GM19468 (cell line): ENCODE results near the gene ZNF341.

ENCODE experiments used
- ATAC-seq: cut with Tn5 transposase; IDR thresholded peaks from one replicate; pipeline ENCODE4 v1.9.1; 2021; ENCODE audit warnings: mild to moderate bottlenecking, moderate library complexity, moderate number of reproducible peaks; ENCODE audit not compliant: unreplicated experiment; ENCODE audit errors: extremely low read depth

Gene ZNF341

DNA sequence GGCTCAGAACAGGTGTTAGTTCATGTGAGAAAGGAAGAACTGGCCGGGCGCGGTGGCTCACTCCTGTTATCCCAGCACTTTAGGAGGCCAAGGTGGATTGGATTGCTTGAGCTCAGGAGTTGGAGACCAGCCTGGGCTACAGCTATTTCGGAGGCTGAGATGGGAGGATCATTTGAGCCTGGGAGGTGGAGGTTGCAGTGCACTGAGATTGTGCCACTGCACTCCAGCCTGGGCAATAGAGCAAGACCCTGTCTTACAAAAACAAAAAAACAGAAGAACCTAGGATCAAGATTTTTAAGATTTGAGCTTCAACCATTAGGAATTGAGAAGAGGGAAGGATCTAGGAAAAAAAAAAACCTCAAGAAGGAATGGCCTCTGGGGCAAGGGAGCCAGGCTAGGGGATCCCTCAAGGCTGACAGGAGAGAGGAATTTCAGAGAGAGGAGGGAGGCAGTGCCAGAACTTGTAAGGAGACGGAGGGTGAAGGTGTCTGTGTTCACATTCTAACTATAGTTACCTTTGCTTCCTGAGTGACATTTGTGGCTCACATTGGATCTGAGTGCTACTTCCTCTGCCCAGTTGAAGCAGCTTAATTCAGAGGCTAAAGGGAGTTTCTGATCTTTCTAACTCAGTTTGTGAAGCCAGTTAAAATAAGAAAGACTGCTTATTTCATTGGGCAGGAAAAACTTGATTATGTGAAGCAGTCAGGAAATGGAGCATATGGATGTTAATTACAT lies 105.5 kb downstream of the ZNF341 start:
- no peak for ATAC-seq

DNA sequence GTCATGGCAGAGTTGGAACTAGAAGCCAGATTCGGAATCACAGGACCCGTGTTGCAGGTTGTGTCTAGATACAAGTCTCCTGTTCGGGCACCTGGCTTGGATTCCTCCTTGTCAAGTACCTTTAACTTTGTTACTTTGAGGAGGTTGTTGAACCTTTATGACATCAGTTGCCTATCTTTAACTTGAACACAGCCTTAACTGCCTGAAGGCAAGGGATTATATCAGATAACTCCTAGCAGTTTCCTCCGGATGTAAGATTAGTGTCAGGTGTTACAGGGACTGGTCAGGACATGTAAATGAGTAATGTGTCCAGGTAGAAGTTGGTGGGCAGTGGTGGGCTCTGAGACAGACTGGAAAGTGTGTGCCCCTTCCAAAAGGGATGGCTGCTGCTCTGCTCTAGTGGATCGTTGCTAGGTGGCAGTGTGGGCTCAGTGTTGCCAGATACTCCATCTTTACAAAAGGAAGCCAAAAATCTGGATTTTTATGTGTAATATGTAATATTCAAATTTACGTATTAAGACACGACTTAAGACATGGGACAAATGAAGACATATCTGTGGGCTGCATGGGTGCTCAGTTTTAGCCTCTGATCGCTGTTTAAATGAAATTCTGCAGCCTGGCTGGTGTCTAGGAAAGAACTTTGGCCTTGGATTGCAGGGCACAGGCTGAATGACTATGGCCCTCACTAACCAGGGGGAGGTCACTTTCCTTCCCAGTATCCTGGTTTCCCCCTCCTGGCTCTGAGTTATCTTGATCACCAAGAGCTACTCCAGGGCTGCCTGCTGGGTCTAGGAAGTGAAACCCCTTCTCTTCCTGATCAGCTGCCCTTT lies 106.5 kb downstream of the ZNF341 start:
- no peak for ATAC-seq

- ATAC-seq, result no peak
These were observed 107.8 kb downstream of the ZNF341 start for GRCh38 chr20:33839591-33839990.

- no peak for ATAC-seq
These were observed 108.4 kb downstream of the ZNF341 start for GRCh38 chr20:33840160-33840559.

GRCh38 chr20:33840759-33841435 lies 109.1 kb downstream of the ZNF341 start:
- ATAC-seq, result no peak

DNA sequence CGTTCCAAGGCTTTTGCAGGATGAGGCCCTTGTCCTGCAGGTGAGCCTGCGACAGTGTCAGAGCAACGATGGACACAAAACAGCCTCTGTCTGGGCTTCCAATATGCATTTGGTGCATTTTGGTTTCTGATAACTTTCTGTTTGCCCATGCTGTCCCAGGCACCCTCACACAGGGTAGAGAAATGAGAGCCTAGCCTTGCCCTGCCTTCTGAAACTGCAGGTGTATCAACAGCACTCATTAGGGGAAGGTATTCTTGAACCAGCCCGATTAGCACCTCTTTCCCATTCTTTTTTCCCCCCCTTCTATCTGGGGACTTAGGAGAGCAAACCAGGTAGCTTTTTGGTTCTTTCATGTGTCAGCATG lies 109.6 kb downstream of the ZNF341 start:
- no peak for ATAC-seq
